ACC112 (cell line): Measurements from ENCODE around the gene NCKAP1.
"Not testable (repeated sequence)": the region's sequence is repeated elsewhere in the genome, so short reads cannot be mapped to it uniquely, and the experiment has no call there.

Experiments
- H2AFZ ChIP-seq: fragments of 200-600 bp; sonication (generic); one replicate; pipeline ENCODE4 v1.6.0; 2017; ENCODE audit warnings: antibody characterized with exemption, low read length; ENCODE audit not compliant: unreplicated experiment
- H3K27ac ChIP-seq: fragments of 200-600 bp; sonication (generic); 2 replicates; pipeline ENCODE4 v1.5.1; 2014; ENCODE audit warnings: low read depth, mild to moderate bottlenecking, antibody characterized with exemption, low read length, moderate library complexity
- H3K27me3 ChIP-seq: fragments of 200-600 bp; sonication (generic); 2 replicates; pipeline ENCODE4 v1.6.1; 2014; ENCODE audit warnings: mild to moderate bottlenecking, antibody characterized with exemption, low read length, moderate library complexity, mixed read lengths; ENCODE audit not compliant: insufficient read depth
- H3K36me3 ChIP-seq: fragments of 200-600 bp; sonication (generic); 2 replicates; pipeline ENCODE4 v1.6.1; 2016; ENCODE audit warnings: mild to moderate bottlenecking, antibody characterized with exemption, low read length, moderate library complexity, mixed read lengths; ENCODE audit not compliant: insufficient read depth
- H3K4me1 ChIP-seq: fragments of 200-600 bp; sonication (generic); one replicate; pipeline ENCODE4 v1.6.1; 2016; ENCODE audit warnings: low read length, mixed read lengths; ENCODE audit not compliant: insufficient read depth, unreplicated experiment, control insufficient read depth
- H3K4me3 ChIP-seq: fragments of 200-600 bp; sonication (generic); 2 replicates; pipeline ENCODE4 v1.5.1; 2014; ENCODE audit warnings: mild to moderate bottlenecking, low read depth, low read length
- H3K79me2 ChIP-seq: fragments of 200-600 bp; sonication (generic); one replicate; pipeline ENCODE4 v1.6.0; 2016; ENCODE audit warnings: low read length; ENCODE audit not compliant: control insufficient read depth, unreplicated experiment, insufficient read depth

Gene NCKAP1

DNA sequence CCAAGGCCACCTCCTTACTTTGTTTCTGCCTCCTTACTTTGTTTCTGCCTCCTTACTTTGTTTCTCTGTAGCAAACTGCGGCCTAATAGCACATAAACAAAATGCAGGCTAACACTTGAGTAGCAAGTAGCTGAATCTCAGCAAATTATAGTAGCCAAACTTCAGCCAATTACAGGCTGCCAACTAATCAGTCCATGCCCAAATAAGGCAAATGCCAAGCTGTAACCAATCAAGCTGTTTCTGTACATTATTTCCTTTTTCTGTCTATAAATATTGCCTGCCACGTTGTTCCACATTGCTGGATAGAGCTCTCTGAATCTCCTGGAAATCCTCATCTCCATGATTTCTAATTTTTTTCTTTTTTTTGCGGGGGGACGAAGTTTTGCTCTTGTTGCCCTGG is 143.1 kb downstream of the NCKAP1 start:
- Histone ChIP-seq H3K27me3 (no peaks in the 10 kb centered on the region), H3K79me2 (no peaks in the 10 kb centered on the region), H3K36me3 (no peaks in the 10 kb centered on the region), H2AFZ (no peak overlapping the region), H3K27ac (no peak overlapping the region), H3K4me1 (no peaks in the 10 kb centered on the region), H3K4me3 (no peak overlapping the region)

GRCh38 chr2:182894174-182894573 is 144.1 kb downstream of the NCKAP1 start:
- H3K27ac ChIP-seq: no peak overlapping the region
- H3K4me1 ChIP-seq: no peaks in the 10 kb centered on the region
- no peak overlapping the region for H2AFZ ChIP-seq
- no peaks in the 10 kb centered on the region for H3K27me3 ChIP-seq
- H3K4me3 ChIP-seq: no peak overlapping the region
- no peaks in the 10 kb centered on the region for H3K79me2 ChIP-seq
- H3K36me3 ChIP-seq: no peaks in the 10 kb centered on the region

DNA sequence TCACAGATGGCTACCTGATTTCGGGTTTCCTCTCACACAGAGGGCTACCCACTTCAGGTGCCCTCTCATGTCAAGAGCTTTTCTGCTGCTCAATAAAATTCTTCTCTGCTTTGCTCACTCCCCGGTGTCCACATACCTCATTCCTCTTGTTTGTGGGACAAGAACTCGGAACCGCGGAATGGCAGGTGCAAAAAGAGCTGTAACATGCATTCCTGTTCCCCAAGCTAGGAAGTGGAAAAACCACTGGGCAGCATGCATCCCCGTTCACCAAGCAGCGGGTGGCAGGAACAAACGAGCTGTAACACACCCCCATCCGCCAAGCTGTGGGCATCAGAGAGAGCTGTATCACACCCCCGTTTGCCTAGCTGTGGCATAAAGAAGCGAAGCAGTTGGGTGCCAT is 144.6 kb downstream of the NCKAP1 start:
- no peak overlapping the region for H3K27ac ChIP-seq
- no peaks in the 10 kb centered on the region for H3K27me3 ChIP-seq
- H3K4me3 ChIP-seq: no peak overlapping the region
- no peaks in the 10 kb centered on the region for H3K4me1 ChIP-seq
- no peaks in the 10 kb centered on the region for H3K79me2 ChIP-seq
- H3K36me3 ChIP-seq: no peaks in the 10 kb centered on the region
- H2AFZ ChIP-seq: no peak overlapping the region

DNA sequence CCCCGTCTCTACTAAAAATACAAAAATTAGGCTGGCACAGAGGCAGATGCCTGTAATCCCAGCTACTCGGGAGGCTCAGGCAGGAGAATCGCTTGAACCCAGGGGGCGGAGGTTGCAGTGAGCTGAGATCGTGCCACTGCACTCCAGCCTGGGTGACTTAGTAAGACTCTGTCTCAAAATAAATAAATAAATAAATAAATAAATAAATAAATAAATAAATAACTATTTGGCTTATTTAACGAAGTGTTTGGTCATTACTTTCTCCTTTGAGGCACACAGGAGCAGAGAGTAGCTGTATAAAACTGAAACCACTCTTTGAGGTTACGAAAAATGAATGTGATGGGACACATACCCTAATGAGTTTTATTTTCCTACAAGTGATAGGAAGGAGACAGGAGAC is 145.2 kb downstream of the NCKAP1 start:
- H3K27me3 ChIP-seq, H3K27ac ChIP-seq, H3K4me3 ChIP-seq, H3K79me2 ChIP-seq, H3K4me1 ChIP-seq, H2AFZ ChIP-seq, H3K36me3 ChIP-seq: not testable (repeated sequence)

DNA sequence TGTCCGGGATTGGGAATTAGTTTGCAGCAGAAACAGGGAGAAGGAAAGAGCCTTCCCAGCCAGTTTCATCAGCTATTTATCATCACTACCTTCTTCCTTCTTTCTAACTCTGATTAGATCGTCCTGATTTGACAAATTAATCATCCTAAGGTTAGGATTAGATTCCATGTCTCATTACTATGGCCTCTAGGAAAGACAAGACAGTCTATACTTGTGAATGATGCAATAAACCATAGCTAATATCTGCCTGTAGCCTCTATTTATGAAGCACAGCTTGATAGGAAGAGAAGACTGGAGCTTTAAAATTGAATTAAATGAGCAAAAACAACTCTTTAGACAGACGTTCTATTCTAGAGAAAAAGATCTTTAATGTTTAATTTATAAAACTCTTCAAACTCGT is 146.6 kb downstream of the NCKAP1 start:
- Histone ChIP-seq H3K27me3 (no peaks in the 10 kb centered on the region), H2AFZ (no peak overlapping the region), H3K27ac (no peak overlapping the region), H3K79me2 (no peaks in the 10 kb centered on the region), H3K4me1 (peaks cover 5% of the 10 kb centered on the region), H3K4me3 (no peak overlapping the region), H3K36me3 (no peaks in the 10 kb centered on the region)

DNA sequence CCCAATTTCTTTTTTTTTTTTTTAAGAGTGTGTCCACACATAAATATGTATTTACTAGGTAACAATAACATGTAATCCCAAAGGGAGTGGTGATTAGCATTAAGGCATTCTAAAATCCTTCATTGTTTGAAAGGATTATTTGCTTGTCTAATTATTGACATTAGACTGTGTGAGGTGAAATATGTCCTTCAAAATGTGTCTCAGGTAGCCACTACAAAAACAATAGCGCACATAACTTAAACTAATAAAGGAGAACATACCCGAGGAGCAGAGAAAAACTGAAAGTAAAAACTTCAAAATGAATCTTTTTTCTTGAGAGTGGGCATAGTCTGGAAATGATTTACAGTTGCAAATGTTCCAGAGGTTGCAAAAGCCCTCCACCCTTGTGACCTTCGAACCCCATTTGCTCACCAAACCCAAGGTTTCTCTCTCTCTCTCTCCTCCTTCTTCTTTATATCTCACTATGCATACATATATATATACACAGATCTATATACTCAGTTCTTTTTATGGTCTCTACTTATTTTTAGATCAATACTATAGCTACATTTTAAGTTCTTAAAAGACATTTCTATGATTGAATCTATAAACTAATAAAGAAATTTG is 147.4 kb downstream of the NCKAP1 start:
- Histone ChIP-seq H3K36me3 (no peaks in the 10 kb centered on the region), H3K79me2 (no peaks in the 10 kb centered on the region), H3K27ac (no peak overlapping the region), H3K4me1 (peaks cover 6% of the 10 kb centered on the region), H3K4me3 (peak overlapping the region; percentile 52), H2AFZ (peak overlapping the region; percentile 10), H3K27me3 (no peaks in the 10 kb centered on the region)

DNA sequence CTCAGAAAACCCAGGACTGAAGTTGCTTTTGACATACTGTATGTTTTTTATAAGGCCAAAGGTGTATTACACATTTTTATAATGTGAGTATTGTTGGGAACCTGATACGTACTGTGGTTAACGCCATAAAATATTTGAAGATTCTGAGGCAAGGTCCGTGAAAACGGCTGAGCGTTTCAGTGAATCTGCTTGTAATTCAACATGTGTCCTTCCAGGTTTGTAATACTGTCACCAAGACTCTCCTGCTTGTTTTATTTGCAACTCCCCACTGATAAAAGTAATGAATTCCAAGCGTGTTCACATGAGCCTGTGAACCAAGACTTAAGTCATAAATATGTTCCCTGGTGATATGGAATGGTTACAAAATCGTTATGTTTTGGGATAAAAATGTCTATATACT is 148.0 kb downstream of the NCKAP1 start:
- H3K36me3 ChIP-seq: no peaks in the 10 kb centered on the region
- H2AFZ ChIP-seq: no peak overlapping the region

GRCh38 chr2:182887753-182888415 is 150.4 kb downstream of the NCKAP1 start:
- no peak overlapping the region for H3K4me3 ChIP-seq
- H2AFZ ChIP-seq: no peak overlapping the region
- peaks cover 17% of the 10 kb centered on the region for H3K4me1 ChIP-seq
- H3K27me3 ChIP-seq: no peaks in the 10 kb centered on the region
- no peak overlapping the region for H3K27ac ChIP-seq
- H3K79me2 ChIP-seq: no peaks in the 10 kb centered on the region
- H3K36me3 ChIP-seq: no peaks in the 10 kb centered on the region

More for the DNA sequence above, 148.0 kb downstream of the NCKAP1 start:
- Histone ChIP-seq H3K4me3 (no peak overlapping the region), H3K4me1 (peaks cover 6% of the 10 kb centered on the region), H3K27me3 (no peaks in the 10 kb centered on the region), H3K27ac (no peak overlapping the region), H3K79me2 (no peaks in the 10 kb centered on the region)

- Histone ChIP-seq H3K4me3 (no peak overlapping the region), H3K79me2 (no peaks in the 10 kb centered on the region), H3K27me3 (no peaks in the 10 kb centered on the region), H3K27ac (no peak overlapping the region), H3K4me1 (peaks cover 17% of the 10 kb centered on the region), H3K36me3 (no peaks in the 10 kb centered on the region), H2AFZ (no peak overlapping the region)
Observed at GRCh38 chr2:182887093-182887492, 151.2 kb downstream of the NCKAP1 start.

DNA sequence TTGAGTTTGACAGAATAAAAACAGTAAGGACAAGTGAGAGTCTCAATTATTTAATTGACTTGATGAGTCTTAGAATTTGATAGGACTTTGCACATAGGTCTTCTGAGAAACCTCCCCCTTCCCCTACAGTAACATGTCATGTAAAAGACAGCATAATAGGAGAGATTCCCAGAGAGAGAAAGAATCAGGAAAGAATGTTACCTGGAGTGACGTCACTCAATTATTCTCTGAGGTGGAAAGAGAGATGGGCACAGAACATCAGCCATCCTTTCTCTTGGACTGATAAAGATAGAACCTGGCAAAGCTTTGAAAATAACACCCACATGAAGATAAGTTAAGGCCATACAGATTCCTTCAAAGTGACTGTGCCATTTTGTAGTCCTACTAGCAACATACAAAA is 152.5 kb downstream of the NCKAP1 start:
- no peaks in the 10 kb centered on the region for H3K36me3 ChIP-seq
- no peak overlapping the region for H3K4me3 ChIP-seq
- H3K79me2 ChIP-seq: no peaks in the 10 kb centered on the region
- peaks cover 17% of the 10 kb centered on the region for H3K4me1 ChIP-seq
- H3K27me3 ChIP-seq: no peaks in the 10 kb centered on the region
- H2AFZ ChIP-seq: no peak overlapping the region
- H3K27ac ChIP-seq: no peak overlapping the region

DNA sequence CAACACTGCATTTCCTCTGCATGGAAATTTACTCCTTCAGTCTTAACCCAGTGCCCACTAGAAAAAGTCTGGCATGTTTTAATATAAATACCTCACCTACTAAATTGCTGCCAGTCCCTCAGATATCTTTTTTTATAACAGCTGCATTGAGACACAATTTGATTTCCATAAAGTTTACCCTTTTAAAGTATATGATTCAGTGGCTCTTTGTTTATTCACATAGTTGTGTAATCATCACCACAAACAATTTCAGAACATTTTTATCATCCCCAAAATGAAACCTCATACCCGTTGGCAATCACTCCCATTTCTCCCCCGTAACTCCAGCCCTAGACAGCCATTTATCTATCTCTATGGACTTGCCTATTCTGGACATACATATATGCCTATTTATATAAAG is 154.8 kb downstream of the NCKAP1 start:
- no peaks in the 10 kb centered on the region for H3K79me2 ChIP-seq
- H3K36me3 ChIP-seq: no peaks in the 10 kb centered on the region
- no peak overlapping the region for H3K4me3 ChIP-seq
- peaks cover 17% of the 10 kb centered on the region for H3K4me1 ChIP-seq
- H2AFZ ChIP-seq: no peak overlapping the region
- no peak overlapping the region for H3K27ac ChIP-seq
- H3K27me3 ChIP-seq: no peaks in the 10 kb centered on the region
